ENCODE data around the gene SRD5A3.

DNA sequence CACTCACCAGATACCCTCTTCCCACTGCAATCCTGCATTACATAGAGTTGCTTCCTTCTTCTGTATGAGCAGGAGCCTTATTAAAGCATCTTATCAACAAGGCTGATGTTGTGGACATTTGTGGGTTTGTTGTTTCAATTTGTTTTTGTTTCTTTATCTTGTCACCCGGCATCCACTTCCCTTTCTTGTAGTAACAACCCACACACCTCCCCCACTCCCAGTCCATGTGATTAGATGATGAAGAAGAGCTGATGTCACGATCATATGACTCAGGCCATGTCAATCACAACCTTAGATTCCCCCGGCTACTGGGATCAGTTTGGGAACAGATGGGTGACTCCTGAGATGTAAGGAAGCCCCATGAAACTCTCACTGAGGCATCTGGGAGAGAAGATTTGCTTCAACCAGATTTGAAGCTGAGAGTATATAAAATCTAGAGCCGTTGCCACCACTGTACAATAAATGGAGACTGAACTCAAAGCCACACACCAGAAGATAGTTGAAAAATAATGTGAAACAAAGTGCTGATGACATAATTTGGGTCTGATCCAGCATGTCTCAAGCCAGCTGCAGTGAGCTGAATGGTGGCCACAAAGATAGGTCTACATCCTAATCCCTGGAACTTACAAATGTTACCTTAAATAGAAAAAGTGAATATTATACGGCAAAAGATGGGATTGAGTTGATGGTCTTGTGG is 34.1 kb upstream of the SRD5A3 start:
- TF ChIP-seq CTCF (IDR thresholded peaks at IDR 0.05) = no peak
- no peak for TF ChIP-seq EZH2phosphoT487 (IDR thresholded peaks at IDR 0.05)
